ENCODE measurements around the gene TMEM45A. TPM values are rescaled to one million over a fixed set of nuclear protein-coding genes. Genes with fewer than 3 reads are reported as not detected.
"Not testable (repeated sequence)": the region's sequence is repeated elsewhere in the genome, so short reads cannot be mapped to it uniquely, and the experiment has no call there.

TMEM45A gene
- total RNA-seq, 1 donor from 2014 or later = 33.5 TPM

GRCh38 chr3:100533176-100533575, 40.8 kb downstream of the TMEM45A start:
- no peak for DNase-seq (ENCODE audit: low read depth)

- DNase-seq (ENCODE audit: low read depth) = no peak
Observed at GRCh38 chr3:100535610-100535943, 43.2 kb downstream of the TMEM45A start.

- peak; percentile 57 for DNase-seq (ENCODE audit: low read depth)
Observed at GRCh38 chr3:100536093-100536492, 43.7 kb downstream of the TMEM45A start.

GRCh38 chr3:100537646-100538338, 45.4 kb downstream of the TMEM45A start:
- DNase-seq (ENCODE audit: low read depth) = no peak

- no peak for DNase-seq (ENCODE audit: low read depth)
Observed at GRCh38 chr3:100538339-100538706, 45.9 kb downstream of the TMEM45A start.

GRCh38 chr3:100540791-100541334, 48.4 kb downstream of the TMEM45A start:
- no peak for DNase-seq (ENCODE audit: low read depth)

GRCh38 chr3:100541428-100541827, 49.0 kb downstream of the TMEM45A start:
- DNase-seq (ENCODE audit: low read depth) = not testable (repeated sequence)

- no peak for DNase-seq (ENCODE audit: low read depth)
Observed at GRCh38 chr3:100545371-100545770, 53.0 kb downstream of the TMEM45A start.

- no peak for DNase-seq (ENCODE audit: low read depth)
Observed at GRCh38 chr3:100546020-100546744, 53.8 kb downstream of the TMEM45A start.

GRCh38 chr3:100548053-100548452, 55.6 kb downstream of the TMEM45A start:
- DNase-seq (ENCODE audit: low read depth) = no peak

GRCh38 chr3:100553618-100554372, 61.4 kb downstream of the TMEM45A start:
- DNase-seq (ENCODE audit: low read depth) = no peak

- DNase-seq (ENCODE audit: low read depth) = no peak
Observed at GRCh38 chr3:100554373-100554676, 61.9 kb downstream of the TMEM45A start.

- DNase-seq (ENCODE audit: low read depth) = no peak
Observed at GRCh38 chr3:100556673-100557310, 64.4 kb downstream of the TMEM45A start.

- no peak for DNase-seq (ENCODE audit: low read depth)
Observed at GRCh38 chr3:100558233-100558632, 65.8 kb downstream of the TMEM45A start.

GRCh38 chr3:100560426-100560825, 68.0 kb downstream of the TMEM45A start:
- DNase-seq (ENCODE audit: low read depth) = no peak

GRCh38 chr3:100561459-100562158, 69.2 kb downstream of the TMEM45A start:
- peak; percentile 42 for DNase-seq (ENCODE audit: low read depth)

GRCh38 chr3:100562224-100562857, 69.9 kb downstream of the TMEM45A start:
- DNase-seq (ENCODE audit: low read depth) = no peak

- no peak for DNase-seq (ENCODE audit: low read depth)
Observed at GRCh38 chr3:100563228-100563627, 70.8 kb downstream of the TMEM45A start.

- DNase-seq (ENCODE audit: low read depth) = no peak
Observed at GRCh38 chr3:100563652-100564211, 71.3 kb downstream of the TMEM45A start.

- no peak for DNase-seq (ENCODE audit: low read depth)
Observed at GRCh38 chr3:100570811-100571210, 78.4 kb downstream of the TMEM45A start.

- DNase-seq (ENCODE audit: low read depth) = no peak
Observed at GRCh38 chr3:100574536-100574935, 82.1 kb downstream of the TMEM45A start.
